Pons (tissue), 1 donor: ENCODE data around the gene MTIF2.
"Not testable (repeated sequence)": the region's sequence is repeated elsewhere in the genome, so short reads cannot be mapped to it uniquely, and the experiment has no call there.

Experiments used
- DNase-seq: peaks from one replicate; pipeline ENCODE4 v3.0.0-alpha.2; 2016; ENCODE audit warnings: low spot score

MTIF2 gene

DNA sequence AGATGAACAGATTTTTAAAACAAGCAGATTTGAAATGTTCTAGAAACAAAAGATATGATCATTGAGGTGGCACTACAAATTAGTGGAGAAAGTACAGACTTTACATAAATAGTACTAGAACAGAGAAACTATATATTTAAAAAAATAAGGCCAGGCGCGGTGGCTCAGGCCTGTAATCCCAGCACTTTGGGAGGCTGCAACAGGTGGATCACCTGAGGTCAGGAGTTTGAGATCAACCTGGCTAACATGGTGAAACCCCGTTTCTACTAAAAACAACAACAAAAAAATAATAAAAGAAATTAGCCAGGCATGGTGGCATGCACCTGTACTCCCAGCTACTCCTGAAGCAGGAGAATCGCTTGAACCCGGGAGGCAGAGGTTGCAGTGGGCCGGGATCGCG lies 82.2 kb downstream of the MTIF2 start:
- DNase-seq = not testable (repeated sequence)
